ENCODE measurements around the gene CTNNA2.

The CTNNA2 gene

GRCh38 chr2:79714283-79714682 is 201.4 kb downstream of the CTNNA2 start:
- DNase-seq = no peak

GRCh38 chr2:79715338-79715737 is 202.5 kb downstream of the CTNNA2 start:
- no peak for DNase-seq

- DNase-seq = no peak
Measured at GRCh38 chr2:79716266-79716665, 203.4 kb downstream of the CTNNA2 start.

- no peak for DNase-seq
Measured at GRCh38 chr2:79717364-79718007, 204.6 kb downstream of the CTNNA2 start.

GRCh38 chr2:79721061-79721460 is 208.2 kb downstream of the CTNNA2 start:
- DNase-seq = no peak

- no peak for DNase-seq
Measured at GRCh38 chr2:79721966-79722365, 209.1 kb downstream of the CTNNA2 start.

GRCh38 chr2:79723830-79724229 is 211.0 kb downstream of the CTNNA2 start:
- no peak for DNase-seq

- DNase-seq = no peak
Measured at GRCh38 chr2:79729532-79729931, 216.7 kb downstream of the CTNNA2 start.

DNA sequence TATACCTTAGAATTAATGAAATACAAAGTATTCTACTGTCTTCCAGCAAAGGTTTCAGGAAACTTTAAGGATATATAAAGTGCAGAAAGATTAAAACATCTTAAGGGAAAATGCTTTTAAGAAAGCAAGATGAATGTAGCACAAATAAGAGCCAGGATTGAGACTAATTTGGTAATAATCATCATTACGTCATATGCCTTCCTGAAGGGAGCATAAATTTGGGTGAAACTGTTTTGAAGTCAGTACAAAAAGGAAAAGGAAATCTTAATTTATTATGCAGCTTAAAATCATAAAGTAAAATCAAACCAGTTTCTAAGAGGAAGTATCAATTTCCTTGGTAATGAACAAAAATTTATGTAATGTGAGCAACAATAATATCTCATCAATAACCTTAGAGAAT is 221.7 kb downstream of the CTNNA2 start:
- no peak for DNase-seq

DNA sequence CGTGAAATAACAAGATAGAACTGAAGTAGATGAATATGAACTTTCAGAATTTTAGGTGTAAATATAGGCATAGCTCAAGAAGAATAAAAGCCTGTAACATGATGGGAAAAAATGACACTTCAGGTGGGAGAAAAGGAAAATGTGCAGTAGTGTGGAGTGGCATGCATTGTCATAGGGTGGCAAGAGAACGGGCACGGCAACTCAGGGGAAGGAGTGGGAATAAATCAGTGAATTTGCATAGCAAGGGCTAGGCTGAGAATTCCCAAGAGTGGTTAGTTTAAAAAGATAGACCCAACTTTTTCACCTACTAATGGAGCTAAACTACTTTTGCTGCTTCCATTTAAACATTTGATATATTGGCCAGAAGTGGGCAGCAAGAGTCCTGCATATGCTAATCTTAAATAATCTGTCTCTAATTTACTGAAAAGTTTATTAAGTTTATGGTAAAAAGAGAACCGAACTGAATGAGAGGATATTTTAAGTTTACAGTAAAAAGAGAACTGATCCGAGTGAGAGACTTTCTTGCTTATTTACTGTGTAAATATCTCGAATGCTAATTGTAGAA is 228.1 kb downstream of the CTNNA2 start:
- DNase-seq = no peak

DNA sequence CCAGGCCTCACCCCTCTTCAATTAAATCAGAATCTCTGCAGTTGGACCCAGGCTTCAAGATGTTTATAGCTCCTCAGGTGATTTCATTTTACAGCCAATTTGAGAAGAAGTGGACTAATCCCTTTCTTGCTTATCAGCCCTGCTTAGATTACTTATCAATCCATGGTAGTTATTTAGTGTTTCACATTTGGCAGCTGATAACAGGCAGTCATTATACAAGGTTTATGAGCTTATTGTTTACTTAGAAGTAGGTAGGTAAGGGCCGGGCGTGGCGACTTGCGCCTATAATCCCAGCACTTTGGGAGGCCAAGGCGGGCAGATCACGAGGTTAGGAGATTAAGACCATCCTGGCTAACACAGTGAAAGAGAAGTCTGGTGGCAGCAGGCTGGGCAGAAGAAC is 237.5 kb downstream of the CTNNA2 start:
- no peak for DNase-seq

DNA sequence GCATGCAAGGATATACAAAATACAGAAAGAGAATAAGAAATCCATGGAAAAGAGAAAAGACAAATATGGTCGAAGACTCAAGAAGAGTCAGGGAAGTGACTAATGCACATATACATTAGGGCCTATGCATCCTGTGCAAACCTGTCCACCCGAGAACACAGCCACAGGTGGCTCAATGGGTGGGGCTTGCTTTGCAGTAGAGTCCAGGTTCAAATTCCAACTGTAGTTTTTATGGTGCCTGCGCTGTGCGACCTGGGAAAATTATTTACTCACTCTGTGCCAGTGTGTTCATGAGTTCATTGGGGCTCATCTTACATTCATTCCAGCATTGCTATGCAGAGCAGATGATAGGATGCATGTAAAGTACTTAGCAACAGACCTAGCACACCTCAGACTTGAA is 244.7 kb downstream of the CTNNA2 start:
- DNase-seq = no peak

GRCh38 chr2:79758042-79758441 is 245.2 kb downstream of the CTNNA2 start:
- DNase-seq = no peak

GRCh38 chr2:79758749-79759282 is 246.0 kb downstream of the CTNNA2 start:
- DNase-seq = no peak

DNA sequence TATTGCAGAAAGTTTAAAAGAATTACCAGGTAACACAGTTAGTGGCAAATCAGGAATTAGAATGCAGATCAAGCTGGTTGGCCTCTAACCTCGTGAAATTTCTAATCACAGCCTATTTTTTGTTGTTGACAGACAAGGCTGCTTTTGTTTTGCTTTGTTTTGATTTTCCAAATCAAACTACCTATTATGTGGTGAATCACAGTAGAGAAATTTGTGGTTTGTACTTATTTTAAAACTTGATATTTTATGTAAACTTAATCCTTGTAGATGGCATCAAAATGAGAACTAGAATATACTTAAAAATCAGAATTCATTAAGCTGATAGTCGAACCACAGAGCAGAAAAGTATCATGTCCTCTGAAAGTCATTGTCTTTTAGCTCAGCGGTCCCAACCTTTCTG is 258.1 kb downstream of the CTNNA2 start:
- no peak for DNase-seq

DNA sequence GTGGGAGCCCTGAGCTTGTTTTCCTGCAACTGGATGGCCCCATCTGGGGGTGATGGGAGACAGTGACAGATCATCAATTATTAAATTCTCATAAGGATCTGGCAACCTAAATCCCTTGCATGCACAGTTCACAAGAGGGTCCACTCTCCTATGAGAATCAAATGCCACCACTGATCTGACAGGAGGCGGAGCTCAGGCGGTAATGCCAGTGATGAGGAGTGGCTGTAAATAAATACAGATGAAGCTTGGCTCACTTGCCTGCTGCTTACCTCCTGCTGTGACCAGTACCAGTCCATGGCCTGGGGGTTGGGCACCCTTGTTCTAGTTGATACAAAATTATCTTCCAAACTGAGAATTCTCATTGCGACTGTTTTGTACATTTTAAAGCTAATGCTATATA is 258.6 kb downstream of the CTNNA2 start:
- DNase-seq = no peak

- DNase-seq = no peak
Measured at GRCh38 chr2:79774016-79774415, 261.2 kb downstream of the CTNNA2 start.

DNA sequence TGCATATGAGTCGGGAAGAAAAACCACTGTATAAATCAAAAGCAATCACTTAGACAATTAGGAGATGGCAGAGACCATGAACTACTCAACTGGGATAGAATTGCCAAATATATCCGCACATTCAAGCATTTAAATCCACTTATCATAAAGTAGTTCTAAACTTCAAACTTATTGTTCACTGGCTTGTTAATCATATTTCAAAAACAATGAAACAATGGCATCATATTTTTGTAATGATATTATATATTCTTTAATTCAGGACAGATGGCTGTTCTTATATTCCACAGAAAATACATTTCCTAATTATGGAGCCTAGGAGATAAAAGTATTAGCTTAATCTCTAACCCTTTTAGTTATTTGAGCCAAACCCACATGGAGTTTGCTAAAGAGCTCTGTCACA is 263.6 kb downstream of the CTNNA2 start:
- no peak for DNase-seq

- no peak for DNase-seq
Measured at GRCh38 chr2:79780781-79781180, 267.9 kb downstream of the CTNNA2 start.

GRCh38 chr2:79782576-79783452 is 270.0 kb downstream of the CTNNA2 start:
- DNase-seq = no peak

DNA sequence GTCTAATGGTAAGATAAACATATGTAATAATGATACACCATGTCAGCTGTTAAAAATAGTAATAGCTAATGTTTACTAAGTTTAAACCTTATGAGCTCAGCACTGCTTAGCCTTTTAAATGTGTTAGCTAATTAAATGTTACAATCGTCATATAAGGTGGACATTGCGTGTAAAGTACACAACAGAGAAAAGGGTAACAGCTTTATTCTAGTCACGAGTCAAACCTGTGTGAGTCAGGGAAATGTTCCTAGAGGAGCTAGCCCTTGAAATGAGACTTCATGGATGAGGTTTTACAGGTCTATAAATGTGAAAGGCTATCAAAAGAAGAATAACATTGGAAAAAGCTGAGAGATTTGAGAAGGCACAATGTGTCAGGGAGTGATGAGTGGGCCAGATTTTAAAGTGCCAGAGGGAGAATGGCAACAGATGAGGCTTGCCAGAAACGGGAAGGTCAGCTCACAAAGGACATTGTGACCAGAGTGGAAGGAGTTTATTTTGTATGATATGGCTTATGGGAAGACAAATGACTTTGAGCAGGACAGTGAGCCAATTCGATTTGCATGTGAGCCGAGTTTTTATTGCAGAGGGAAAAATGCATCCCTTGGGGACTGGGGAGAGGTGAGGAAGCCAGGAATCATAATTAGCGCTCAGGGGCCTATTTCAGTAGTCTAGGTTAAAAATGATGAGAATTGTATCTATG is 276.3 kb downstream of the CTNNA2 start:
- no peak for DNase-seq

DNA sequence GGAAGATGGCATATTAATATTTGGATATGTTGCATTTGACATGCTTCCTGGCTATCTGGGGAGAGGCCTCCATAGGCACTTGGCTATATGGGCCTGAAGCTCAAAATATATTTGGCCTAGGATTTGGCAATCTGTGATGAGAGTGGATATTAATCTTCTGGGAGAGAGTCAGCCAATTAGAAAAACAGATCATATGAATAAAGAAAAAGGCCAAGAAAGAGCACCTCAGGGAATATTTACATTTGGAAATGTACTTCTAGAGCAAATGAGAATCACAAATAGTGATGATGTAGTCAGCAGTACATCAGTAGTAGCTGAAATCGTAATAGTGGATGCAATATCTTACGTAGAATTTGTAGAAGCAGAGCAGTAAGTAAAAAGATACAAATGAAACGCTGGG is 277.0 kb downstream of the CTNNA2 start:
- DNase-seq = no peak

DNA sequence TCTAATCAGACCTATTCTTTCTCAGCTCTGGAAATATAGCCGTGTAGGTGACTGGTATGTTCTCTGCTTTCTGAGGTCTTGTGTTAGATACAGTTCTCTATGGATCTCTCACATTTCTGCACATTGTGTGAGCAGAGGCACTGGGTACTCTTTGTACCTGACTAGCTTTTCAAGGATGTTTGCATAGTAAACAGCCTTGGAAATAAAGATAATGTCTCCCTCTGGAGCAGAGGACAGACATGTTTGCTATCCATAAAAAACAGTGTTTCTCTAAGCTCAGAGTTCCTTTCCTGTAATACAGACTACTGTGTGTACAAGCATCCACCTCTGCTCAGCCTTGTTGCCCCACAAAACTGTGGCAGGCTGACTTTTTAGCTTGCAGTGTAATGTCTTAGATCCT is 279.2 kb downstream of the CTNNA2 start:
- DNase-seq = no peak

All from COR-L47 (cell line).